CD4-positive, CD25-positive, alpha-beta regulatory T cell (primary cell): ENCODE data around the gene TUBAL3. TPM values are rescaled to one million over a fixed set of nuclear protein-coding genes. Genes with fewer than 3 reads are reported as not detected.

Experiments
- ATAC-seq, 2 donors: fragments of 150-1000 bp; cut with Tn5 transposase; one replicate each; pipeline ENCODE4 v1.10.0; 2021; ENCODE audit warnings: low read depth in 2 of 2, moderate number of reproducible peaks in 2 of 2, moderate library complexity in 1 of 2
- DNase-seq, 3 donors: peaks; one replicate each; pipeline versions ENCODE4 v3.0.0 to v3.0.0-alpha.2; 2012 to 2022; ENCODE audit warnings: mixed read lengths in 1 of 3
- H3K27ac ChIP-seq: one replicate; pipeline ENCODE4 v1.7.0; 2013; ENCODE audit warnings: mild to moderate bottlenecking, low read length; ENCODE audit not compliant: insufficient read depth, poor library complexity, severe bottlenecking
- H3K27me3 ChIP-seq: one replicate; pipeline ENCODE4 v1.7.0; 2013; ENCODE audit warnings: low read length; ENCODE audit not compliant: control insufficient read depth, insufficient read depth
- H3K36me3 ChIP-seq: one replicate; pipeline ENCODE4 v1.7.0; 2013; ENCODE audit warnings: mild to moderate bottlenecking, low read length, moderate library complexity; ENCODE audit not compliant: control insufficient read depth, insufficient read depth
- H3K4me1 ChIP-seq: 2 replicates; pipeline ENCODE4 v1.7.0; 2013; ENCODE audit warnings: mild to moderate bottlenecking, low read length; ENCODE audit not compliant: insufficient read depth, control insufficient read depth, poor library complexity, severe bottlenecking
- H3K4me3 ChIP-seq: one replicate; pipeline ENCODE4 v1.7.0; 2013; ENCODE audit warnings: low read depth, mild to moderate bottlenecking, low read length, moderate library complexity
- H3K9me3 ChIP-seq, 2 experiments: 1 replicate in 1 of 2; 2 replicates in 1 of 2; pipeline ENCODE4 v1.7.0; 2013; ENCODE audit warnings: low read length in 2 of 2, mild to moderate bottlenecking in 1 of 2, moderate library complexity in 1 of 2; ENCODE audit not compliant: control insufficient read depth in 2 of 2
- H3K27ac Mint-ChIP-seq, 3 donors: one replicate each; pipeline ENCODE4 v1.8.0; 2020 to 2022; ENCODE audit warnings: mild to moderate bottlenecking in 3 of 3, mixed read lengths in 3 of 3, moderate library complexity in 2 of 3
- H3K27me3 Mint-ChIP-seq: one replicate; pipeline ENCODE4 v1.8.0; 2022; ENCODE audit warnings: mild to moderate bottlenecking, mixed read lengths
- H3K36me3 Mint-ChIP-seq: one replicate; pipeline ENCODE4 v1.8.0; 2020; ENCODE audit warnings: mixed read lengths
- H3K4me1 Mint-ChIP-seq, 4 donors: one replicate each; pipeline ENCODE4 v1.8.0; 2020 to 2022; ENCODE audit warnings: mixed read lengths in 4 of 4, mild to moderate bottlenecking in 1 of 4
- H3K4me3 Mint-ChIP-seq, 4 donors: one replicate each; pipeline ENCODE4 v1.8.0; 2020 to 2022; ENCODE audit warnings: mild to moderate bottlenecking in 4 of 4, mixed read lengths in 4 of 4, moderate library complexity in 3 of 4
- H3K9me3 Mint-ChIP-seq, 7 donors: one replicate each; pipeline ENCODE4 v1.8.0; 2020 to 2022; ENCODE audit warnings: mixed read lengths in 7 of 7, mild to moderate bottlenecking in 3 of 7, moderate library complexity in 2 of 7
- polyA plus RNA-seq, 4 donors: library from polyadenylated mRNA; unstranded; fragments of 300-500 nt; fragmentation: Illumina TruSeq; gene quantifications; one replicate each; pipeline ENCODE4 v1.2.3, GENCODE V29; 2021
- total RNA-seq: library from RNA; stranded (reverse); gene quantifications from one replicate; pipeline ENCODE4 v1.2.3, GENCODE V29; 2022

TUBAL3 gene
- not detected for total RNA-seq
- under 1 TPM in 1 of 4 donors, not detected in 3; 0.31 TPM for polyA plus RNA-seq

- Histone ChIP-seq H3K4me3 (no peak within 1 kb of the TSS), H3K4me1 (no peaks in the 10 kb centered on the region), H3K27ac (no peak within 1 kb of the TSS), H3K27me3 (peaks cover 12% of the 10 kb centered on the region), H3K9me3 (no peaks in the 10 kb centered on the region), H3K36me3 (no peaks in the 10 kb centered on the region)
- Mint-ChIP-seq H3K4me3 (no peak within 1 kb of the TSS), H3K27ac (no peak within 1 kb of the TSS), H3K27me3 (peaks cover 49% of the 10 kb centered on the region), H3K9me3 (peaks cover 0 to 3% (median 0%) of the 10 kb centered on the region in 7 donors), H3K4me1 (no peaks in the 10 kb centered on the region), H3K36me3 (no peaks in the 10 kb centered on the region)
- no peak for DNase-seq
- no peak for ATAC-seq
Observed at GRCh38 chr10:5404208-5405041, at the start of gene TUBAL3. TSS of gene TUBAL3 (minus strand) at chr10:5404828. CDS start at chr10:5404792, 36 bp downstream.

GRCh38 chr10:5453749-5454489 is 49.3 kb upstream of the TUBAL3 start:
- ATAC-seq (no peak), DNase-seq (no peak)
- Histone ChIP-seq H3K27ac (no peak overlapping the region), H3K4me3 (no peak overlapping the region), H3K9me3 (no peaks in the 10 kb centered on the region), H3K27me3 (no peaks in the 10 kb centered on the region), H3K36me3 (peaks cover 33% of the 10 kb centered on the region), H3K4me1 (peaks cover 6% of the 10 kb centered on the region)
- peaks cover 8% of the 10 kb centered on the region for H3K36me3 Mint-ChIP-seq
- H3K4me1 Mint-ChIP-seq: peaks cover 1 to 15% (median 8%) of the 10 kb centered on the region in 4 donors
- H3K9me3 Mint-ChIP-seq: no peaks in the 10 kb centered on the region
- no peaks in the 10 kb centered on the region for H3K27me3 Mint-ChIP-seq
- H3K4me3 Mint-ChIP-seq: no peak overlapping the region
- no peak overlapping the region for H3K27ac Mint-ChIP-seq

- Mint-ChIP-seq H3K4me1 (peaks cover 17 to 35% (median 33%) of the 10 kb centered on the region in 4 donors), H3K9me3 (no peaks in the 10 kb centered on the region), H3K27ac (no peak overlapping the region), H3K4me3 (no peak overlapping the region), H3K36me3 (peaks cover 3% of the 10 kb centered on the region), H3K27me3 (no peaks in the 10 kb centered on the region)
- ATAC-seq (no peak), DNase-seq (no peak)
- H3K4me1 ChIP-seq: peaks cover 31% of the 10 kb centered on the region
- no peaks in the 10 kb centered on the region for H3K27me3 ChIP-seq
- no peak overlapping the region for H3K27ac ChIP-seq
- peaks cover 24% of the 10 kb centered on the region for H3K36me3 ChIP-seq
- H3K9me3 ChIP-seq: no peaks in the 10 kb centered on the region
- no peak overlapping the region for H3K4me3 ChIP-seq
Observed at GRCh38 chr10:5450605-5451384, 46.2 kb upstream of the TUBAL3 start.

- Histone ChIP-seq H3K4me3 (no peak overlapping the region), H3K36me3 (peaks cover 18% of the 10 kb centered on the region), H3K27me3 (no peaks in the 10 kb centered on the region), H3K27ac (no peak overlapping the region), H3K9me3 (no peaks in the 10 kb centered on the region), H3K4me1 (peaks cover 31% of the 10 kb centered on the region)
- H3K27me3 Mint-ChIP-seq: no peaks in the 10 kb centered on the region
- H3K27ac Mint-ChIP-seq: peak overlapping the region in 2 of 3 donors; percentile 36 to 52
- H3K36me3 Mint-ChIP-seq: peaks cover 3% of the 10 kb centered on the region
- no peak for ATAC-seq
- no peaks in the 10 kb centered on the region for H3K9me3 Mint-ChIP-seq
- no peak overlapping the region for H3K4me3 Mint-ChIP-seq
- DNase-seq: no peak
- peaks cover 17 to 40% (median 38%) of the 10 kb centered on the region in 4 donors for H3K4me1 Mint-ChIP-seq
Observed at GRCh38 chr10:5449823-5450222, 45.2 kb upstream of the TUBAL3 start.

- Mint-ChIP-seq H3K4me3 (peak overlapping the region in 2 of 4 donors; percentile 56 to 84), H3K27ac (no peak overlapping the region), H3K9me3 (no peaks in the 10 kb centered on the region), H3K27me3 (no peaks in the 10 kb centered on the region), H3K36me3 (peaks cover 3% of the 10 kb centered on the region), H3K4me1 (peaks cover 17 to 45% (median 43%) of the 10 kb centered on the region in 4 donors)
- H3K27ac ChIP-seq: peak overlapping the region; percentile 8
- H3K4me1 ChIP-seq: peaks cover 31% of the 10 kb centered on the region
- no peak overlapping the region for H3K4me3 ChIP-seq
- no peak for ATAC-seq
- H3K9me3 ChIP-seq: no peaks in the 10 kb centered on the region
- H3K36me3 ChIP-seq: peaks cover 14% of the 10 kb centered on the region
- no peaks in the 10 kb centered on the region for H3K27me3 ChIP-seq
- DNase-seq: no peak
Observed at GRCh38 chr10:5449227-5449626, 44.6 kb upstream of the TUBAL3 start.

- Mint-ChIP-seq H3K4me1 (peaks cover 17 to 52% (median 47%) of the 10 kb centered on the region in 4 donors), H3K4me3 (peak overlapping the region; percentile 17 to 61 (median 52)), H3K27ac (no peak overlapping the region)
Observed at GRCh38 chr10:5448333-5449001, 43.8 kb upstream of the TUBAL3 start.

GRCh38 chr10:5447611-5448071 is 43.0 kb upstream of the TUBAL3 start:
- H3K4me3 Mint-ChIP-seq: peak overlapping the region; percentile 40 to 97 (median 84)
- ATAC-seq: peak; percentile 57 to 61
- H3K4me1 Mint-ChIP-seq: peaks cover 17 to 58% (median 53%) of the 10 kb centered on the region in 4 donors
- Histone ChIP-seq H3K27me3 (no peaks in the 10 kb centered on the region), H3K4me1 (peaks cover 36% of the 10 kb centered on the region), H3K4me3 (peak overlapping the region; percentile 85), H3K9me3 (no peaks in the 10 kb centered on the region), H3K36me3 (peaks cover 6% of the 10 kb centered on the region), H3K27ac (peak overlapping the region; percentile 62)
- peaks cover 3% of the 10 kb centered on the region for H3K36me3 Mint-ChIP-seq
- peak in 2 of 3 donors; percentile 51 to 87 for DNase-seq
- no peaks in the 10 kb centered on the region for H3K9me3 Mint-ChIP-seq
- H3K27me3 Mint-ChIP-seq: no peaks in the 10 kb centered on the region
- H3K27ac Mint-ChIP-seq: peak overlapping the region in 2 of 3 donors; percentile 1 to 86

More at GRCh38 chr10:5448333-5449001, 43.8 kb upstream of the TUBAL3 start:
- Histone ChIP-seq H3K9me3 (no peaks in the 10 kb centered on the region), H3K36me3 (peaks cover 6% of the 10 kb centered on the region), H3K4me3 (peak overlapping the region; percentile 85), H3K27ac (no peak overlapping the region), H3K27me3 (no peaks in the 10 kb centered on the region), H3K4me1 (peaks cover 31% of the 10 kb centered on the region)
- ATAC-seq (no peak), DNase-seq (no peak)
- Mint-ChIP-seq H3K36me3 (peaks cover 3% of the 10 kb centered on the region), H3K9me3 (no peaks in the 10 kb centered on the region), H3K27me3 (no peaks in the 10 kb centered on the region)
